IMR-90 (cell line): Measurements from ENCODE around the gene DSC2. TPM values are rescaled to one million over a fixed set of nuclear protein-coding genes. Genes with fewer than 3 reads are reported as not detected.

Experiments
- ATAC-seq: fragments of 200-7000 bp; cut with Tn5 transposase; 2 replicates; pipeline ENCODE4 v1.9.1; 2020; ENCODE audit warnings: low read depth, mild to moderate bottlenecking, moderate library complexity
- BruUV-seq: library from RNA; stranded (reverse); fragments of 400-500 nt; replicated peaks from 2 replicates; lab custom pipeline; 2021; lab: Mats Ljungman, UMichigan
- CTCF ChIA-PET: fragments of 300-600 bp; formaldehyde crosslinking; extraction: SDS; loops from one replicate; lab custom pipeline; 2021; ENCODE audit warnings: antibody characterized with exemption; lab: Yijun Ruan, JAX
- POLR2A ChIA-PET: fragments of 300-600 bp; sonication (Branson Sonifier 250); formaldehyde crosslinking; loops from one replicate; lab custom pipeline; 2022; ENCODE audit warnings: antibody characterized with exemption; ENCODE audit not compliant: unreplicated experiment; lab: Charles Lee
- DNase-seq: peaks from one replicate; pipeline ENCODE4 v3.0.0; 2013
- H2AFZ ChIP-seq: replicated peaks from 2 replicates; pipeline ENCODE3; 2013; ENCODE audit warnings: low read length, mild to moderate bottlenecking; ENCODE audit not compliant: poor library complexity
- H2AK5ac ChIP-seq: 2 replicates; pipeline ENCODE4 v1.6.1; 2013; ENCODE audit warnings: low read depth, low read length, inconsistent platforms
- H2AK9ac ChIP-seq: replicated peaks from 2 replicates; pipeline ENCODE3; 2013; ENCODE audit warnings: mild to moderate bottlenecking, low read depth, low read length, moderate library complexity; ENCODE audit not compliant: poor library complexity
- H2BK120ac ChIP-seq: 2 replicates; pipeline ENCODE4 v1.6.1; 2013; ENCODE audit warnings: low read depth, low read length, inconsistent platforms
- H2BK15ac ChIP-seq: 3 replicates; pipeline ENCODE4 v1.6.1; 2013; ENCODE audit warnings: low read depth, low read length, inconsistent platforms
- H2BK20ac ChIP-seq: 2 replicates; pipeline ENCODE4 v1.6.1; 2013; ENCODE audit warnings: low read depth, mild to moderate bottlenecking, inconsistent platforms, low read length, moderate library complexity
- H2BK5ac ChIP-seq: 2 replicates; pipeline ENCODE4 v1.6.1; 2013; ENCODE audit warnings: mild to moderate bottlenecking, low read depth, low read length, inconsistent platforms; ENCODE audit not compliant: poor library complexity, severe bottlenecking
- H3K14ac ChIP-seq: replicated peaks from 2 replicates; pipeline ENCODE4 v1.6.1; 2013; ENCODE audit warnings: low read depth, low read length, inconsistent platforms
- H3K18ac ChIP-seq: 2 replicates; pipeline ENCODE4 v1.6.1; 2013; ENCODE audit warnings: low read depth, low read length, control low read depth
- H3K23ac ChIP-seq: 2 replicates; pipeline ENCODE4 v1.6.1; 2013; ENCODE audit warnings: low read depth, low read length, inconsistent platforms
- H3K27ac ChIP-seq: 2 replicates; pipeline ENCODE4 v1.5.1; 2013; ENCODE audit warnings: mild to moderate bottlenecking, control low read depth, low read length; ENCODE audit not compliant: insufficient read depth
- H3K27me3 ChIP-seq: 2 replicates; pipeline ENCODE4 v1.6.1; 2013; ENCODE audit warnings: low read length; ENCODE audit not compliant: control insufficient read depth, insufficient read depth
- H3K36me3 ChIP-seq: 2 replicates; pipeline ENCODE4 v1.6.1; 2013; ENCODE audit warnings: low read length, mixed read lengths; ENCODE audit not compliant: control insufficient read depth, insufficient read depth
- H3K4ac ChIP-seq: 2 replicates; pipeline ENCODE4 v1.6.1; 2013; ENCODE audit warnings: low read depth, low read length, inconsistent platforms
- H3K4me1 ChIP-seq: 2 replicates; pipeline ENCODE4 v1.6.1; 2013; ENCODE audit warnings: low read length, mixed read lengths; ENCODE audit not compliant: control insufficient read depth, insufficient read depth
- H3K4me2 ChIP-seq: 2 replicates; pipeline ENCODE4 v1.6.1; 2013; ENCODE audit warnings: low read depth, mild to moderate bottlenecking, control low read depth, low read length, moderate library complexity
- H3K4me3 ChIP-seq: 2 replicates; pipeline ENCODE4 v1.5.1; 2013; ENCODE audit warnings: low read depth, mild to moderate bottlenecking, control low read depth, low read length, moderate library complexity; ENCODE audit not compliant: insufficient read depth
- H3K56ac ChIP-seq: 2 replicates; pipeline ENCODE4 v1.6.1; 2013; ENCODE audit warnings: low read length, inconsistent platforms; ENCODE audit not compliant: insufficient read depth; ENCODE audit errors: extremely low read depth
- H3K79me1 ChIP-seq, 2 experiments: 2 replicates each; pipeline ENCODE4 v1.6.1; 2013; ENCODE audit warnings: low read length in 2 of 2, inconsistent platforms in 1 of 2, low read depth in 1 of 2
- H3K9ac ChIP-seq: 2 replicates; pipeline ENCODE4 v1.6.1; 2013; ENCODE audit warnings: low read depth, low read length, control low read depth
- H3K9me1 ChIP-seq: 2 replicates; pipeline ENCODE4 v1.6.1; 2013; ENCODE audit warnings: low read length, inconsistent platforms; ENCODE audit not compliant: insufficient read depth
- H3K9me3 ChIP-seq: 2 replicates; pipeline ENCODE4 v1.6.1; 2013; ENCODE audit warnings: low read length; ENCODE audit not compliant: control insufficient read depth, insufficient read depth
- H4K20me1 ChIP-seq: 2 replicates; pipeline ENCODE4 v1.6.1; 2013; ENCODE audit warnings: low read length, inconsistent platforms; ENCODE audit not compliant: insufficient read depth
- H4K5ac ChIP-seq: 2 replicates; pipeline ENCODE4 v1.6.1; 2013; ENCODE audit warnings: mild to moderate bottlenecking, low read depth, low read length, control low read depth
- H4K8ac ChIP-seq, 2 experiments: 2 replicates each; pipeline ENCODE4 v1.6.1; 2013; ENCODE audit warnings: low read depth in 2 of 2, low read length in 2 of 2, control low read depth in 1 of 2, inconsistent platforms in 1 of 2
- H4K91ac ChIP-seq: 2 replicates; pipeline ENCODE4 v1.6.1; 2013; ENCODE audit warnings: low read depth, low read length, inconsistent platforms; ENCODE audit not compliant: insufficient read depth
- BHLHE40 ChIP-seq: fragments of 150-350 bp; IDR thresholded peaks from 2 replicates; pipeline ENCODE4 v1.6.1; 2016; ENCODE audit warnings: mild to moderate bottlenecking, low read depth, low read length
- CHD1 ChIP-seq: IDR thresholded peaks from 2 replicates; pipeline ENCODE4 v1.6.1; 2012; ENCODE audit warnings: low read depth, low read length, improper control_type of control experiment
- CTCF ChIP-seq: conservative IDR thresholded peaks from 2 replicates; pipeline ENCODE4 v1.5.1; 2012; ENCODE audit warnings: mild to moderate bottlenecking, low read depth, low read length, improper control_type of control experiment
- ELK1 ChIP-seq: fragments of 150-350 bp; IDR thresholded peaks from 2 replicates; pipeline ENCODE4 v1.6.1; 2016; ENCODE audit warnings: low read depth, mild to moderate bottlenecking, low read length, moderate library complexity, borderline replicate concordance
- FOS ChIP-seq: fragments of 150-350 bp; IDR thresholded peaks from 2 replicates; pipeline ENCODE4 v1.6.1; 2016; ENCODE audit warnings: low read depth, low read length
- MAFK ChIP-seq: IDR thresholded peaks from 2 replicates; pipeline ENCODE4 v1.6.1; 2012; ENCODE audit warnings: low read depth, low read length, improper control_type of control experiment
- MAZ ChIP-seq: IDR thresholded peaks from 2 replicates; pipeline ENCODE4 v1.6.1; 2012; ENCODE audit warnings: low read depth, mild to moderate bottlenecking, low read length, improper control_type of control experiment, moderate library complexity, borderline replicate concordance
- MXI1 ChIP-seq: IDR thresholded peaks from 2 replicates; pipeline ENCODE4 v1.6.1; 2012; ENCODE audit warnings: low read depth, mild to moderate bottlenecking, low read length, moderate library complexity, borderline replicate concordance
- NFE2L2 ChIP-seq: fragments of 150-350 bp; IDR thresholded peaks from 2 replicates; pipeline ENCODE4 v1.6.1; 2016; ENCODE audit warnings: low read depth, mild to moderate bottlenecking, low read length
- POLR2A ChIP-seq: IDR thresholded peaks from 2 replicates; pipeline ENCODE4 v1.6.1; 2012; ENCODE audit warnings: mild to moderate bottlenecking, low read depth, low read length
- RAD21 ChIP-seq: IDR thresholded peaks from 2 replicates; pipeline ENCODE4 v1.6.1; 2012; ENCODE audit warnings: low read length, improper control_type of control experiment
- RCOR1 ChIP-seq: IDR thresholded peaks from 2 replicates; pipeline ENCODE4 v1.6.1; 2012; ENCODE audit warnings: mild to moderate bottlenecking, low read length, improper control_type of control experiment; ENCODE audit not compliant: insufficient replicate concordance
- RFX5 ChIP-seq: IDR thresholded peaks from 2 replicates; pipeline ENCODE4 v1.8.0; 2012; ENCODE audit warnings: low read depth, mild to moderate bottlenecking, low read length, moderate library complexity
- USF2 ChIP-seq: fragments of 150-350 bp; IDR thresholded peaks from 2 replicates; pipeline ENCODE4 v1.6.1; 2017; ENCODE audit warnings: mild to moderate bottlenecking, antibody characterized with exemption, low read length, low read depth
- WGBS, 2 experiments: methylation state at CpG; one replicate each; pipeline versions ENCODE4 v1.1.5 to v1.1.7; 2013; ENCODE audit warnings: missing lambda C conversion rate in 2 of 2; ENCODE audit not compliant: insufficient read length in 1 of 2; ENCODE audit errors: extremely low coverage in 2 of 2; 5-methylcytosine and 5-hydroxymethylcytosine counted together
- dilution Hi-C: fragments of 300-500 bp; cut with HindIII; formaldehyde crosslinking; loops from one replicate; pipeline ENCODE4 v1.14.3; 2018; ENCODE audit warnings: low sequenced_read_pairs; ENCODE audit not compliant: unreplicated experiment
- in situ Hi-C: fragments of 300-500 bp; cut with MboI; formaldehyde crosslinking; loops from 3 replicates; pipeline ENCODE4 v1.14.3; 2019; ENCODE audit warnings: low sequenced_read_pairs, inconsistent platforms, mixed read lengths
- intact Hi-C: fragments of 100-400 bp; cut with micrococcal nuclease; formaldehyde crosslinking; loops from 2 replicates; pipeline ENCODE4 v1.10.0; 2022
- polyA plus RNA-seq, 3 experiments: library from polyadenylated mRNA; depleted of rRNA; stranded (reverse); fragments of >200 nt; gene quantifications; 2 replicates each; pipeline ENCODE4 v1.2.3, GENCODE V29; 2012; ENCODE audit warnings: low replicate concordance in 1 of 3
- total RNA-seq: library from RNA; depleted of rRNA; stranded (reverse); fragments of >200 nt; gene quantifications from 2 replicates; pipeline ENCODE4 v1.2.3, GENCODE V29; 2012

The DSC2 gene
- total and polyA plus RNA-seq, 2 of the 4 experiments (the other 2 are of a cell fraction) = not detected

- H2BK120ac ChIP-seq = no peak overlapping the region
- no peak overlapping the region for H4K91ac ChIP-seq
- 0 out of 2 replicates have a peak, but pooled peaks cover 1% of the 10 kb centered on the region for H3K9me3 ChIP-seq
- no peak for TF ChIP-seq CHD1
- no peak for TF ChIP-seq CTCF
- no peak for TF ChIP-seq MAFK
- no peak for TF ChIP-seq POLR2A
- TF ChIP-seq FOS = no peak
- no peak for TF ChIP-seq NFE2L2
- no peak for TF ChIP-seq RAD21
- no peak for TF ChIP-seq USF2
- TF ChIP-seq BHLHE40 = no peak
- no peak for TF ChIP-seq MAZ
- TF ChIP-seq MXI1 = no peak
- no peak for TF ChIP-seq RFX5
- no peak for TF ChIP-seq ELK1
- TF ChIP-seq RCOR1 = no peak
- POLR2A ChIA-PET = no interaction called here
- no peak overlapping the region for H3K4me2 ChIP-seq
- no peak for DNase-seq
- H3K14ac ChIP-seq = no peak overlapping the region
- in situ Hi-C loops = no loop called here
- WGBS, 2 experiments = no CpG with 5 or more reads among the region's 3 CpGs
- H3K23ac ChIP-seq = no peak overlapping the region
- CTCF ChIA-PET = no interaction called here
- no peaks in the 10 kb centered on the region for H3K79me1 ChIP-seq
- no peaks in the 10 kb centered on the region for H3K36me3 ChIP-seq
- no peak overlapping the region for H2BK5ac ChIP-seq
- H4K8ac ChIP-seq = no peak overlapping the region
- H3K56ac ChIP-seq = no peak overlapping the region
- H2AFZ ChIP-seq = no peak overlapping the region
- no peaks in the 10 kb centered on the region for H3K9me1 ChIP-seq
- no peaks in the 10 kb centered on the region for H3K4me1 ChIP-seq
- BruUV-seq = no TSS peak
- H3K4me3 ChIP-seq = no peak overlapping the region
- H3K4ac ChIP-seq = no peak overlapping the region
- no peak overlapping the region for H2AK5ac ChIP-seq
- H4K5ac ChIP-seq = no peak overlapping the region
- no peak for ATAC-seq
- no peak overlapping the region for H2AK9ac ChIP-seq
- H3K27me3 ChIP-seq = peaks cover 13% of the 10 kb centered on the region
- no peak overlapping the region for H3K27ac ChIP-seq
- no peak overlapping the region for H2BK15ac ChIP-seq
- no peak overlapping the region for H2BK20ac ChIP-seq
- H4K20me1 ChIP-seq = no peaks in the 10 kb centered on the region
- no peak overlapping the region for H3K9ac ChIP-seq
- dilution Hi-C loops = no loop called here
- no peak overlapping the region for H3K18ac ChIP-seq
- intact Hi-C loops = no loop called here
These were observed 2.2 kb upstream of the DSC2 start for GRCh38 chr18:31104444-31104843.
